ENCODE data around the gene CAMK2N2. TPM values are rescaled to one million over a fixed set of nuclear protein-coding genes. Genes with fewer than 3 reads are reported as not detected.

Gene CAMK2N2
- total RNA-seq, 2 donors from 2014 or later = 0.24 to 0.35 TPM

- H3K27ac Mint-ChIP-seq = no peak overlapping the region
- no peak for DNase-seq
- no peaks in the 10 kb centered on the region for H3K36me3 Mint-ChIP-seq (ENCODE audit: insufficient read depth in 2 of 2)
- no peak for ATAC-seq (replicated peaks in 1 of 2)
- H3K4me3 Mint-ChIP-seq = no peak overlapping the region
- peaks cover 21% of the 10 kb centered on the region for H3K27me3 Mint-ChIP-seq (ENCODE audit: low read depth)
- no peaks in the 10 kb centered on the region for H3K4me1 Mint-ChIP-seq (ENCODE audit: low read depth)
- no peaks in the 10 kb centered on the region for H3K9me3 Mint-ChIP-seq
These were observed 27.1 kb downstream of the CAMK2N2 start for GRCh38 chr3:184234224-184234623.

GRCh38 chr3:184233127-184233843 lies 28.1 kb downstream of the CAMK2N2 start:
- no peak overlapping the region for H3K4me3 Mint-ChIP-seq
- peaks cover 30% of the 10 kb centered on the region for H3K27me3 Mint-ChIP-seq (ENCODE audit: low read depth)
- H3K36me3 Mint-ChIP-seq (ENCODE audit: insufficient read depth in 2 of 2) = no peaks in the 10 kb centered on the region
- H3K27ac Mint-ChIP-seq = no peak overlapping the region
- DNase-seq (no peak), ATAC-seq (replicated peaks in 1 of 2) (no peak)
- H3K4me1 Mint-ChIP-seq (ENCODE audit: low read depth) = peaks cover 5% of the 10 kb centered on the region
- H3K9me3 Mint-ChIP-seq = no peaks in the 10 kb centered on the region

- DNase-seq (no peak), ATAC-seq (replicated peaks in 1 of 2) (no peak)
- H3K4me1 Mint-ChIP-seq (ENCODE audit: low read depth) = peaks cover 5% of the 10 kb centered on the region
- no peaks in the 10 kb centered on the region for H3K9me3 Mint-ChIP-seq
- peak overlapping the region; percentile 49 to 65 for H3K4me3 Mint-ChIP-seq
- H3K27ac Mint-ChIP-seq = no peak overlapping the region
- H3K27me3 Mint-ChIP-seq (ENCODE audit: low read depth) = peaks cover 43% of the 10 kb centered on the region
- no peaks in the 10 kb centered on the region for H3K36me3 Mint-ChIP-seq (ENCODE audit: insufficient read depth in 2 of 2)
These were observed 29.7 kb downstream of the CAMK2N2 start for GRCh38 chr3:184231671-184232070.

GRCh38 chr3:184230603-184231528 lies 30.5 kb downstream of the CAMK2N2 start:
- peaks cover 50% of the 10 kb centered on the region for H3K27me3 Mint-ChIP-seq (ENCODE audit: low read depth)
- H3K4me3 Mint-ChIP-seq = peak overlapping the region; percentile 49 to 65
- no peak overlapping the region for H3K27ac Mint-ChIP-seq
- H3K36me3 Mint-ChIP-seq (ENCODE audit: insufficient read depth in 2 of 2) = no peaks in the 10 kb centered on the region
- no peaks in the 10 kb centered on the region for H3K9me3 Mint-ChIP-seq
- ATAC-seq (replicated peaks in 1 of 2) (no peak), DNase-seq (no peak)
- H3K4me1 Mint-ChIP-seq (ENCODE audit: low read depth) = peaks cover 5% of the 10 kb centered on the region

GRCh38 chr3:184230081-184230602 lies 31.2 kb downstream of the CAMK2N2 start:
- ATAC-seq (replicated peaks in 1 of 2) = no peak
- no peak for DNase-seq
- Mint-ChIP-seq H3K9me3 (no peaks in the 10 kb centered on the region), H3K27me3 (ENCODE audit: low read depth) (peaks cover 56% of the 10 kb centered on the region), H3K4me1 (ENCODE audit: low read depth) (peaks cover 5% of the 10 kb centered on the region), H3K27ac (no peak overlapping the region), H3K4me3 (peak overlapping the region; percentile 14 to 29), H3K36me3 (ENCODE audit: insufficient read depth in 2 of 2) (no peaks in the 10 kb centered on the region)

GRCh38 chr3:184229394-184230080 lies 31.8 kb downstream of the CAMK2N2 start, which contains the start of gene VWA5B2:
Gene VWA5B2, plus strand, starts transcription at chr3:184229585. Its CDS starts 944 bp downstream, at chr3:184230529.
- Mint-ChIP-seq H3K4me3 (peak within 1 kb of the TSS; percentile 82 to 88), H3K27ac (no peak within 1 kb of the TSS), H3K36me3 (ENCODE audit: insufficient read depth in 2 of 2) (no peaks in the 10 kb centered on the region), H3K9me3 (no peaks in the 10 kb centered on the region), H3K4me1 (ENCODE audit: low read depth) (peaks cover 5% of the 10 kb centered on the region), H3K27me3 (ENCODE audit: low read depth) (peaks cover 60% of the 10 kb centered on the region)
- peak; percentile 91 to 92 for ATAC-seq (replicated peaks in 1 of 2)
- DNase-seq = peak; percentile 77 to 81

- no peak overlapping the region for H3K27ac Mint-ChIP-seq
These were observed 32.8 kb downstream of the CAMK2N2 start for GRCh38 chr3:184228376-184229137.

GRCh38 chr3:184227481-184227935 lies 33.8 kb downstream of the CAMK2N2 start:
- Mint-ChIP-seq H3K4me3 (no peak overlapping the region), H3K27me3 (ENCODE audit: low read depth) (peaks cover 59% of the 10 kb centered on the region), H3K9me3 (no peaks in the 10 kb centered on the region), H3K36me3 (ENCODE audit: insufficient read depth in 2 of 2) (no peaks in the 10 kb centered on the region), H3K4me1 (ENCODE audit: low read depth) (peaks cover 5% of the 10 kb centered on the region), H3K27ac (no peak overlapping the region)
- peak; percentile 37 to 55 for ATAC-seq (replicated peaks in 1 of 2)
- peak; percentile 63 to 66 for DNase-seq

More at GRCh38 chr3:184228376-184229137, 32.8 kb downstream of the CAMK2N2 start:
- Mint-ChIP-seq H3K4me3 (peak overlapping the region; percentile 82 to 88), H3K27me3 (ENCODE audit: low read depth) (peaks cover 60% of the 10 kb centered on the region), H3K4me1 (ENCODE audit: low read depth) (peaks cover 5% of the 10 kb centered on the region), H3K36me3 (ENCODE audit: insufficient read depth in 2 of 2) (no peaks in the 10 kb centered on the region), H3K9me3 (no peaks in the 10 kb centered on the region)
- DNase-seq (no peak), ATAC-seq (replicated peaks in 1 of 2) (no peak)

GRCh38 chr3:184223946-184224345 lies 37.4 kb downstream of the CAMK2N2 start:
- Mint-ChIP-seq H3K27ac (no peak overlapping the region), H3K4me1 (ENCODE audit: low read depth) (peaks cover 4% of the 10 kb centered on the region), H3K4me3 (no peak overlapping the region), H3K9me3 (no peaks in the 10 kb centered on the region), H3K36me3 (ENCODE audit: insufficient read depth in 2 of 2) (no peaks in the 10 kb centered on the region), H3K27me3 (ENCODE audit: low read depth) (peaks cover 41% of the 10 kb centered on the region)
- DNase-seq = no peak
- ATAC-seq (replicated peaks in 1 of 2) = no peak

- no peak for ATAC-seq (replicated peaks in 1 of 2)
These were observed 38.8 kb downstream of the CAMK2N2 start for GRCh38 chr3:184222521-184222920.

GRCh38 chr3:184218814-184219213 lies 42.5 kb downstream of the CAMK2N2 start:
- Mint-ChIP-seq H3K36me3 (ENCODE audit: insufficient read depth in 2 of 2) (no peaks in the 10 kb centered on the region), H3K4me3 (no peak overlapping the region), H3K4me1 (ENCODE audit: low read depth) (no peaks in the 10 kb centered on the region), H3K27ac (no peak overlapping the region), H3K9me3 (no peaks in the 10 kb centered on the region), H3K27me3 (ENCODE audit: low read depth) (peaks cover 11% of the 10 kb centered on the region)
- ATAC-seq (replicated peaks in 1 of 2) = no peak
- no peak for DNase-seq

More at GRCh38 chr3:184222521-184222920, 38.8 kb downstream of the CAMK2N2 start:
- Mint-ChIP-seq H3K27ac (no peak overlapping the region), H3K9me3 (no peaks in the 10 kb centered on the region), H3K36me3 (ENCODE audit: insufficient read depth in 2 of 2) (no peaks in the 10 kb centered on the region), H3K4me1 (ENCODE audit: low read depth) (no peaks in the 10 kb centered on the region), H3K4me3 (no peak overlapping the region), H3K27me3 (ENCODE audit: low read depth) (peaks cover 26% of the 10 kb centered on the region)
- no peak for DNase-seq

- H3K36me3 Mint-ChIP-seq (ENCODE audit: insufficient read depth in 2 of 2) = no peaks in the 10 kb centered on the region
These were observed 49.6 kb downstream of the CAMK2N2 start for GRCh38 chr3:184211718-184212117.

More at GRCh38 chr3:184211718-184212117, 49.6 kb downstream of the CAMK2N2 start:
- DNase-seq (no peak), ATAC-seq (replicated peaks in 1 of 2) (no peak)
- Mint-ChIP-seq H3K4me3 (no peak overlapping the region), H3K4me1 (ENCODE audit: low read depth) (no peaks in the 10 kb centered on the region), H3K9me3 (no peaks in the 10 kb centered on the region), H3K27me3 (ENCODE audit: low read depth) (peaks cover 17% of the 10 kb centered on the region), H3K27ac (no peak overlapping the region)
